ENCODE data around the gene KIR3DL2. TPM values are rescaled to one million over a fixed set of nuclear protein-coding genes. Genes with fewer than 3 reads are reported as not detected.

The KIR3DL2 gene
- total and polyA plus RNA-seq, 2 of the 4 experiments (the other 2 are of a cell fraction), result not detected

DNA sequence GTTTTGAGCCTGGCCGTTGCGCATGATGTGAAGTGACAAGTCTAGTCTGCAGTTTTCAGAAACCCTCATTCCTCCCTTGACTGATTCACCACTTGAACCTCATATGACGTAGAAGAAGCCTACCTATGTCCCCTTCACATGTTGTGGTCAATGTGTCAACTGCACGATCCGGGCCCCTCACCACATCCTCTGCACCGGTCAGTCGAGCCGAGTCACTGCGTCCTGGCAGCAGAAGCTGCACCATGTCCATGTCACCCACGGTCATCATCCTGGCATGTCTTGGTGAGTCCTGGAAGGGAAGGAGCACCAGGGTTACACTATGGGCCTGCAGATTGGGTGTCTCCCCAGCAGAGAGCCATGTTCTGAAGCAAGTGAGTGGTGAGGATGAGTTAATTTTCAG is 46.8 kb upstream of the KIR3DL2 start, which contains the start of gene KIR2DL4:
Gene KIR2DL4 (plus strand): TSS at position 201 of the 400 bp plus-strand sequence. CDS start 42 bp downstream, at position 243.
- H3K18ac ChIP-seq (ENCODE audit: low read depth, low read length), result no peak within 1 kb of the TSS

More for the DNA sequence above, 46.8 kb upstream of the KIR3DL2 start, which contains the start of gene KIR2DL4:
- no peak within 1 kb of the TSS for H3K4me2 ChIP-seq (ENCODE audit: low read depth, low read length)
- H4K20me1 ChIP-seq (ENCODE audit: insufficient read depth, low read length), result no peaks in the 10 kb centered on the region
- TF ChIP-seq MAZ (IDR thresholded peaks at IDR 0.05; ENCODE audit: borderline replicate concordance, low read depth, low read length) (no peak), CHD1 (IDR thresholded peaks at IDR 0.05; ENCODE audit: low read depth, low read length) (no peak), BHLHE40 (IDR thresholded peaks at IDR 0.05; ENCODE audit: low read depth, low read length) (no peak), POLR2A (IDR thresholded peaks at IDR 0.05; ENCODE audit: low read depth, low read length) (no peak)
- TF ChIP-seq, protein P1, sequence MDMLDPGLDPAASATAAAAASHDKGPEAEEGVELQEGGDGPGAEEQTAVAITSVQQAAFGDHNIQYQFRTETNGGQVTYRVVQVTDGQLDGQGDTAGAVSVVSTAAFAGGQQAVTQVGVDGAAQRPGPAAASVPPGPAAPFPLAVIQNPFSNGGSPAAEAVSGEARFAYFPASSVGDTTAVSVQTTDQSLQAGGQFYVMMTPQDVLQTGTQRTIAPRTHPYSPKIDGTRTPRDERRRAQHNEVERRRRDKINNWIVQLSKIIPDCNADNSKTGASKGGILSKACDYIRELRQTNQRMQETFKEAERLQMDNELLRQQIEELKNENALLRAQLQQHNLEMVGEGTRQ (IDR thresholded peaks at IDR 0.05; ENCODE audit: low read depth, low read length), result no peak
- H3K23ac ChIP-seq (ENCODE audit: low read depth, low read length), result no peak within 1 kb of the TSS
- no peak within 1 kb of the TSS for H3K14ac ChIP-seq (replicated peaks; ENCODE audit: low read depth, low read length)
- CTCF ChIA-PET, result no interaction called here
- H3K9me3 ChIP-seq (ENCODE audit: control insufficient read depth, insufficient read depth, low read length), result peaks cover 24% of the 10 kb centered on the region; the same call in 1 of the 2 replicates
- H2BK120ac ChIP-seq (ENCODE audit: low read depth, low read length), result no peak within 1 kb of the TSS
- H3K4me3 ChIP-seq (ENCODE audit: insufficient read depth, low read depth, low read length), result no peak within 1 kb of the TSS
- no TSS peak for BruUV-seq (replicated peaks)
- H3K9me1 ChIP-seq (ENCODE audit: insufficient read depth, low read length), result no peaks in the 10 kb centered on the region
- no peaks in the 10 kb centered on the region for H3K36me3 ChIP-seq (ENCODE audit: control insufficient read depth, insufficient read depth, low read length)
- no peak within 1 kb of the TSS for H3K9ac ChIP-seq (ENCODE audit: low read depth, low read length)
- 67% methylated on average over 3 of the region's 10 CpGs; no CpG with 5 or more reads in 1 of the 2 experiments for WGBS, 2 experiments (ENCODE audit: extremely low coverage in 2 of 2, insufficient read length in 1 of 2)
- DNase-seq (no peak), ATAC-seq (ENCODE audit: low read depth) (no peak)
- H2AFZ ChIP-seq (replicated peaks; ENCODE audit: low read length, poor library complexity), result peak within 1 kb of the TSS; percentile 21
- H2BK20ac ChIP-seq (ENCODE audit: low read depth, low read length), result no peak within 1 kb of the TSS
- no peaks in the 10 kb centered on the region for H3K27me3 ChIP-seq (ENCODE audit: control insufficient read depth, insufficient read depth, low read length)
- POLR2A ChIA-PET (ENCODE audit: unreplicated experiment), result no interaction called here
- dilution Hi-C loops (cut with HindIII; ENCODE audit: low sequenced_read_pairs, unreplicated experiment) (no loop called here), intact Hi-C loops (cut with micrococcal nuclease) (no loop called here), in situ Hi-C loops (cut with MboI; ENCODE audit: low sequenced_read_pairs) (no loop called here)
- no peak within 1 kb of the TSS for H2BK5ac ChIP-seq (ENCODE audit: low read depth, low read length, poor library complexity, severe bottlenecking)
- H3K4me1 ChIP-seq (ENCODE audit: control insufficient read depth, insufficient read depth, low read length), result no peaks in the 10 kb centered on the region
- H2BK15ac ChIP-seq (ENCODE audit: low read depth, low read length), result no peak within 1 kb of the TSS
- H3K4ac ChIP-seq (ENCODE audit: low read depth, low read length), result no peak within 1 kb of the TSS
- no peak within 1 kb of the TSS for H2AK9ac ChIP-seq (replicated peaks; ENCODE audit: low read depth, low read length, poor library complexity)
- no peak within 1 kb of the TSS for H3K56ac ChIP-seq (ENCODE audit: extremely low read depth, insufficient read depth, low read length)
- H3K27ac ChIP-seq (ENCODE audit: insufficient read depth, low read length), result no peak within 1 kb of the TSS
- no peak within 1 kb of the TSS for H4K91ac ChIP-seq (ENCODE audit: insufficient read depth, low read depth, low read length)
- H2AK5ac ChIP-seq (ENCODE audit: low read depth, low read length), result no peak within 1 kb of the TSS
- H4K5ac ChIP-seq (ENCODE audit: low read depth, low read length), result no peak within 1 kb of the TSS
- no peak within 1 kb of the TSS for H4K8ac ChIP-seq (ENCODE audit: low read depth in 2 of 2, low read length in 2 of 2)
- no peaks in the 10 kb centered on the region for H3K79me1 ChIP-seq (ENCODE audit: low read depth in 1 of 2, low read length in 2 of 2)
